ENCODE results near the gene CWC27. TPM values are rescaled to one million over a fixed set of nuclear protein-coding genes. Genes with fewer than 3 reads are reported as not detected.

The CWC27 gene
- polyA plus RNA-seq, 2 of the 4 experiments (the other 2 are of a cell fraction): 24.1 to 48.5 TPM

- no peak for FAIRE-seq
- no peak overlapping the region for H3K4me2 ChIP-seq
Observed at GRCh38 chr5:65043843-65044359, 275.2 kb downstream of the CWC27 start.

More at GRCh38 chr5:65043843-65044359, 275.2 kb downstream of the CWC27 start:
- ChIA-PET CTCF (no interaction called here), POLR2A (interaction anchor here (1.0 kb wide), 1 partner anchor 9 kb away, joined by 3 read pairs; no protein-coding TSS in a partner anchor)
- H3K27ac ChIP-seq: no peak overlapping the region
- no peak for TF ChIP-seq CTCF (IDR thresholded peaks at IDR 0.05)
- TF ChIP-seq HOXA7 (CRISPR knock-in tag; IDR thresholded peaks at IDR 0.05): no peak
- no peak for TF ChIP-seq HOXB5 (CRISPR knock-in tag; IDR thresholded peaks at IDR 0.05)
- no peak for TF ChIP-seq PBX3 (IDR thresholded peaks at IDR 0.05)
- TF ChIP-seq POLR2AphosphoS2 (conservative IDR thresholded peaks at IDR 0.05; ENCODE audit: low read length): no peak
- no peak for TF ChIP-seq ATOH8 (CRISPR knock-in tag; IDR thresholded peaks at IDR 0.05; ENCODE audit: low read depth)
- TF ChIP-seq TP53 (CRISPR knock-in tag; IDR thresholded peaks at IDR 0.05): no peak
- TF ChIP-seq MAFK (IDR thresholded peaks at IDR 0.05; ENCODE audit: partially characterized antibody): no peak
- no peak for TF ChIP-seq REST (IDR thresholded peaks at IDR 0.05)
- TF ChIP-seq CBX2 (IDR thresholded peaks at IDR 0.05; ENCODE audit: borderline replicate concordance, low read depth): no peak
- no peak for TF ChIP-seq MAX (IDR thresholded peaks at IDR 0.05)
- TF ChIP-seq ELK1 (IDR thresholded peaks at IDR 0.05; ENCODE audit: low read depth, low read length): no peak
- no peak for TF ChIP-seq TFCP2L1 (CRISPR knock-in tag; IDR thresholded peaks at IDR 0.05)
- TF ChIP-seq CEBPB (IDR thresholded peaks at IDR 0.05): no peak
- no peak for TF ChIP-seq CHD2 (IDR thresholded peaks at IDR 0.05; ENCODE audit: low read length, partially characterized antibody)
- no peaks in the 10 kb centered on the region for H3K9me3 ChIP-seq
- ATAC-seq (no peak), DNase-seq (ENCODE audit: low read depth in 1 of 2, low spot score in 1 of 2) (no peak)
- H3K4me1 ChIP-seq: no peaks in the 10 kb centered on the region
- H3K4me3 ChIP-seq: no peak overlapping the region
- WGBS (ENCODE audit: missing lambda C conversion rate): 71% methylated on average over 5 of the region's 5 CpGs
